H1 (cell line): ENCODE measurements around the gene NRDE2. TPM values are rescaled to one million over a fixed set of nuclear protein-coding genes. Genes with fewer than 3 reads are reported as not detected.

Experiments
- CTCF ChIA-PET: fragments of 300-600 bp; sonication (Branson Sonifier 250); formaldehyde crosslinking; loops from one replicate; lab custom pipeline; 2021; ENCODE audit not compliant: partially characterized antibody; lab: Charles Lee
- POLR2A ChIA-PET: fragments of 300-600 bp; sonication (Branson Sonifier 250); formaldehyde crosslinking; loops from one replicate; lab custom pipeline; 2021; ENCODE audit warnings: inconsistent platforms; ENCODE audit not compliant: partially characterized antibody; lab: Charles Lee
- DNase-seq, 2 experiments: peaks; one replicate each; pipeline versions ENCODE4 v3.0.0 to v3.0.0-alpha.2; 2010 to 2022; ENCODE audit warnings: low spot score in 2 of 2, low read depth in 1 of 2, mixed read lengths in 1 of 2
- FAIRE-seq: peaks from 2 replicates; lab custom pipeline; 2011; peaks lifted over from hg19 to GRCh38; lab: Jason Lieb, UNC
- H2AFZ ChIP-seq: 2 replicates; pipeline ENCODE4 v1.8.1; 2012; ENCODE audit warnings: low read length, inconsistent platforms
- H2AK5ac ChIP-seq: 2 replicates; pipeline ENCODE4 v1.6.1; 2013; ENCODE audit warnings: low read depth, low read length
- H2BK120ac ChIP-seq: replicated peaks from 2 replicates; pipeline ENCODE3; 2013; ENCODE audit warnings: low read depth, low read length, inconsistent platforms
- H2BK12ac ChIP-seq: 2 replicates; pipeline ENCODE4 v1.6.1; 2013; ENCODE audit warnings: low read depth, low read length
- H2BK15ac ChIP-seq: 2 replicates; pipeline ENCODE4 v1.6.1; 2013; ENCODE audit warnings: low read length
- H2BK20ac ChIP-seq: 2 replicates; pipeline ENCODE4 v1.6.1; 2013; ENCODE audit warnings: low read length
- H2BK5ac ChIP-seq: 2 replicates; pipeline ENCODE4 v1.6.1; 2013; ENCODE audit warnings: low read depth, low read length
- H3K14ac ChIP-seq: 2 replicates; pipeline ENCODE4 v1.6.1; 2013; ENCODE audit warnings: inconsistent platforms; ENCODE audit not compliant: insufficient read length
- H3K18ac ChIP-seq: 2 replicates; pipeline ENCODE4 v1.6.1; 2013; ENCODE audit warnings: low read length; ENCODE audit errors: extremely low read depth
- H3K23ac ChIP-seq: 2 replicates; pipeline ENCODE4 v1.6.1; 2013; ENCODE audit warnings: inconsistent platforms; ENCODE audit not compliant: insufficient read length
- H3K23me2 ChIP-seq: 2 replicates; pipeline ENCODE4 v1.6.1; 2013; ENCODE audit warnings: low read depth, low read length
- H3K27ac ChIP-seq: 2 replicates; pipeline ENCODE4 v1.6.1; 2011; ENCODE audit warnings: low read depth, low read length, inconsistent platforms
- H3K27me3 ChIP-seq, 4 experiments: replicated peaks in 1 of 4; 1 replicate in 1 of 4; 2 replicates in 3 of 4; pipeline versions ENCODE4 v1.6.1 to v1.8.1; 2011 to 2013; ENCODE audit warnings: low read length in 3 of 4, mild to moderate bottlenecking in 3 of 4, inconsistent platforms in 2 of 4, mixed read lengths in 2 of 4, moderate library complexity in 1 of 4; ENCODE audit not compliant: control insufficient read depth in 3 of 4, insufficient read depth in 3 of 4; ENCODE audit errors: extremely low read depth in 1 of 4
- H3K36me3 ChIP-seq, 4 experiments: 2 replicates each; pipeline versions ENCODE4 v1.6.1 to v1.8.1; 2011 to 2013; ENCODE audit warnings: mild to moderate bottlenecking in 4 of 4, low read length in 3 of 4, moderate library complexity in 2 of 4, control low read depth in 1 of 4, inconsistent platforms in 1 of 4; ENCODE audit not compliant: insufficient read depth in 4 of 4, control insufficient read depth in 2 of 4
- H3K4ac ChIP-seq: replicated peaks from 2 replicates; pipeline ENCODE3; 2013; ENCODE audit warnings: low read length, low read depth, mixed read lengths, inconsistent platforms; ENCODE audit not compliant: insufficient read length
- H3K4me1 ChIP-seq, 4 experiments: replicated peaks in 1 of 4; 1 replicate in 1 of 4; 2 replicates in 3 of 4; pipeline versions ENCODE4 v1.6.1 to v1.8.1; 2011 to 2013; ENCODE audit warnings: low read length in 3 of 4, inconsistent platforms in 2 of 4, mixed read lengths in 1 of 4; ENCODE audit not compliant: insufficient read depth in 4 of 4, control insufficient read depth in 3 of 4
- H3K4me2 ChIP-seq, 2 experiments: 2 replicates each; pipeline versions ENCODE4 v1.6.1 to v1.8.1; 2011 to 2013; ENCODE audit warnings: low read depth in 2 of 2, low read length in 2 of 2, control low read depth in 1 of 2, inconsistent platforms in 1 of 2, mild to moderate bottlenecking in 1 of 2; ENCODE audit not compliant: insufficient read depth in 1 of 2
- H3K4me3 ChIP-seq, 4 experiments: fragments of 200-600, 300-600 bp in 1 of 4; sonication (generic), shearing (Covaris generic), sonication (Bioruptor Twin) in 1 of 4; 2 replicates each; pipeline versions ENCODE4 v1.5.1 to v1.8.1; 2011 to 2016; ENCODE audit warnings: low read length in 4 of 4, low read depth in 3 of 4, control low read depth in 2 of 4, inconsistent platforms in 2 of 4, mild to moderate bottlenecking in 2 of 4, mixed read lengths in 1 of 4, moderate library complexity in 1 of 4; ENCODE audit not compliant: insufficient read depth in 2 of 4; ENCODE audit errors: extremely low read depth in 1 of 4
- H3K56ac ChIP-seq: replicated peaks from 2 replicates; pipeline ENCODE3; 2013; ENCODE audit warnings: low read depth, mild to moderate bottlenecking, mixed read lengths, low read length, inconsistent platforms; ENCODE audit not compliant: insufficient read length
- H3K79me1 ChIP-seq: 2 replicates; pipeline ENCODE4 v1.6.1; 2013; ENCODE audit warnings: low read depth, low read length, control low read depth
- H3K79me2 ChIP-seq, 2 experiments: 2 replicates each; pipeline versions ENCODE4 v1.6.1 to v1.8.1; 2012 to 2013; ENCODE audit warnings: low read length in 2 of 2, mild to moderate bottlenecking in 2 of 2, inconsistent platforms in 1 of 2; ENCODE audit not compliant: insufficient read depth in 2 of 2, control insufficient read depth in 1 of 2
- H3K9ac ChIP-seq, 4 experiments: replicated peaks in 1 of 4; 1 replicate in 1 of 4; 2 replicates in 3 of 4; pipeline versions ENCODE4 v1.6.1 to v1.8.1; 2011 to 2013; ENCODE audit warnings: low read depth in 3 of 4, low read length in 3 of 4, control low read depth in 2 of 4, mild to moderate bottlenecking in 2 of 4, moderate library complexity in 2 of 4, inconsistent platforms in 1 of 4; ENCODE audit errors: extremely low read depth in 1 of 4
- H3K9me3 ChIP-seq, 2 experiments: 2 replicates each; pipeline versions ENCODE4 v1.6.1 to v1.8.1; 2012 to 2013; ENCODE audit warnings: mild to moderate bottlenecking in 2 of 2, moderate library complexity in 2 of 2, control low read depth in 1 of 2, inconsistent platforms in 1 of 2, low read depth in 1 of 2, low read length in 1 of 2, mixed read lengths in 1 of 2; ENCODE audit not compliant: insufficient read depth in 2 of 2
- H4K20me1 ChIP-seq, 2 experiments: replicated peaks in 1 of 2; 2 replicates each; pipeline versions ENCODE3 to v1.8.1; 2011 to 2013; ENCODE audit warnings: inconsistent platforms in 2 of 2, low read length in 2 of 2, mild to moderate bottlenecking in 1 of 2; ENCODE audit not compliant: insufficient read depth in 2 of 2, control insufficient read depth in 1 of 2
- H4K5ac ChIP-seq: 2 replicates; pipeline ENCODE4 v1.6.1; 2013; ENCODE audit warnings: low read length, low read depth, mixed read lengths, inconsistent platforms; ENCODE audit not compliant: insufficient read length
- H4K8ac ChIP-seq: 2 replicates; pipeline ENCODE4 v1.8.0; 2013; ENCODE audit warnings: mild to moderate bottlenecking, moderate library complexity, low read length, inconsistent platforms; ENCODE audit not compliant: insufficient read depth; ENCODE audit errors: extremely low read depth
- H4K91ac ChIP-seq: replicated peaks from 2 replicates; pipeline ENCODE3; 2013; ENCODE audit warnings: low read length, mixed read lengths, inconsistent platforms; ENCODE audit not compliant: insufficient read length
- ASH2L ChIP-seq: fragments of 200-600, 300-600 bp; sonication (generic); IDR thresholded peaks from one replicate; pipeline ENCODE4 v1.7.1; 2017; ENCODE audit warnings: low read length
- CBX5 ChIP-seq: fragments of 300-800, 300-1000 bp; sonication (generic); IDR thresholded peaks from 2 replicates; pipeline ENCODE4 v1.7.1; 2016; ENCODE audit warnings: antibody characterized with exemption, low read length, low read depth
- SIRT6 ChIP-seq: IDR thresholded peaks from one replicate; pipeline ENCODE4 v1.7.1; 2012; ENCODE audit warnings: low read length, inconsistent platforms
- ZNF274 ChIP-seq: IDR thresholded peaks from 2 replicates; pipeline ENCODE4 v1.7.0; 2012; ENCODE audit warnings: low read length, borderline replicate concordance; ENCODE audit errors: extremely low read depth
- WGBS, 2 experiments: shearing (Covaris generic) in 1 of 2; methylation state at CpG; one replicate each; pipeline versions ENCODE4 v1.1.6 to v1.1.7; 2013 to 2015; ENCODE audit warnings: low lambda C conversion rate in 2 of 2, mixed read lengths in 2 of 2, inconsistent platforms in 1 of 2, low coverage in 1 of 2, missing lambda C conversion rate in 1 of 2; ENCODE audit not compliant: insufficient replicate concordance in 2 of 2, insufficient coverage in 1 of 2, insufficient read length in 1 of 2; ENCODE audit errors: extremely low coverage in 1 of 2, missing lambda C conversion rate in 1 of 2; 5-methylcytosine and 5-hydroxymethylcytosine counted together
- polyA plus RNA-seq, 7 experiments: library from polyadenylated mRNA; depleted of rRNA in 3 of 7; stranded (reverse) in 5 of 7; unstranded in 2 of 7; fragments of >200 nt in 5 of 7; fragments of 200-250 nt in 2 of 7; gene quantifications; 1 replicate in 5 of 7; 2 replicates in 1 of 7; 4 replicates in 1 of 7; pipeline versions ENCODE4 v1.2.1 to v1.2.3, GENCODE V29; 2011 to 2013; ENCODE audit warnings: missing spikeins in 2 of 7, mixed read lengths in 2 of 7
- total RNA-seq: library from RNA; stranded (reverse); fragmentation: NEBNext Ultra II Directional; extraction: Animal tissue kit (Norgen Biotek cat#: 25700); gene quantifications from 2 replicates; pipeline ENCODE4 v1.2.1, GENCODE V29; 2021
- TF ChIP-seq, protein P1 (sequence below): IDR thresholded peaks from 2 replicates; pipeline ENCODE4 v1.6.1; 2012; ENCODE audit warnings: inconsistent platforms
- TF ChIP-seq, protein P2 (sequence below), 3 experiments: IDR thresholded peaks; 1 replicate in 2 of 3; 2 replicates in 1 of 3; pipeline versions ENCODE4 v1.5.1 to v1.6.1; 2011; ENCODE audit warnings: low read length in 3 of 3, mild to moderate bottlenecking in 3 of 3, inconsistent platforms in 2 of 3, low read depth in 1 of 3, moderate library complexity in 1 of 3; ENCODE audit not compliant: insufficient read depth in 1 of 3; ENCODE audit errors: control extremely low read depth in 1 of 3

The NRDE2 gene
- total and polyA plus RNA-seq, 2 of the 8 experiments (the other 6 are each of a cell fraction or from before 2014, with no cell fraction given): 4.9 to 12.1 TPM

DNA sequence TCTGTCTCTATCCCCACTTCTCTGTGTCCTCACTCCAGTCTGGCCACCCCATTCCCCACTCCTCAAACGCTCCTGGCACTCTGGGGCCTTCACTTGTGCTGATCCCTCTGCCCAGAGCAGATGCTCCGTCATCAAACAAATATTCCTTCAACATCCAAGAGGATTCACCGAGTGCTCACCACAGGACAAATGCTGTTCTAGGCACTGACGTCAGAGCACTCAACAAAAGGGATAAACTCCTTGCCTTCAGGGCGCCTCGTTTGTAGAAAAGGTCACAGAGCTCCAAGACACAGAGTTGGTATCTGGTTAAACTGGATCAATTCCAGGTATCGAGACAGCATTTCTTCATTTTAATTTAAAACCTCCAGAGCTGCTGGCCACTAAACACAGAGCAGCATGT, 40.0 kb downstream of the NRDE2 start:
- POLR2A ChIA-PET: interaction anchor here (1.0 to 1.1 kb wide), 2 partner anchors 10 to 18 kb away, joined by 3 read pairs; no protein-coding TSS in a partner anchor
- H3K4me2 ChIP-seq: no peak overlapping the region
- H4K91ac ChIP-seq: no peak overlapping the region
- H3K4me3 ChIP-seq: no peak overlapping the region
- no peaks in the 10 kb centered on the region for H3K23me2 ChIP-seq
- no peak overlapping the region; the same call in 1 of the 2 replicates for H2BK15ac ChIP-seq
- H2AFZ ChIP-seq: no peak overlapping the region
- no peak overlapping the region for H3K56ac ChIP-seq
- H4K8ac ChIP-seq: no peak overlapping the region
- H3K14ac ChIP-seq: no peak overlapping the region
- H3K27ac ChIP-seq: no peak overlapping the region
- H3K79me1 ChIP-seq: no peaks in the 10 kb centered on the region
- no peak overlapping the region for H3K9ac ChIP-seq
- FAIRE-seq (no peak), DNase-seq (no peak)
- H3K79me2 ChIP-seq: no peaks in the 10 kb centered on the region
- WGBS, 2 experiments: 88% methylated on average over 7 of the region's 7 CpGs; no CpG with 5 or more reads in 1 of the 2 experiments
- H2AK5ac ChIP-seq: no peak overlapping the region
- H3K18ac ChIP-seq: no peak overlapping the region
- peaks cover 0 to 31% (median 12%) of the 10 kb centered on the region in 4 experiments; a peak in 7 of 8 replicates for H3K36me3 ChIP-seq
- no peaks in the 10 kb centered on the region for H3K9me3 ChIP-seq
- no peak overlapping the region for H3K23ac ChIP-seq
- TF ChIP-seq SIRT6: no peak
- no peak for TF ChIP-seq ASH2L
- TF ChIP-seq, protein P1, sequence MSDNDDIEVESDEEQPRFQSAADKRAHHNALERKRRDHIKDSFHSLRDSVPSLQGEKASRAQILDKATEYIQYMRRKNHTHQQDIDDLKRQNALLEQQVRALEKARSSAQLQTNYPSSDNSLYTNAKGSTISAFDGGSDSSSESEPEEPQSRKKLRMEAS: no peak
- no peak for TF ChIP-seq CBX5
- TF ChIP-seq, protein P2, sequence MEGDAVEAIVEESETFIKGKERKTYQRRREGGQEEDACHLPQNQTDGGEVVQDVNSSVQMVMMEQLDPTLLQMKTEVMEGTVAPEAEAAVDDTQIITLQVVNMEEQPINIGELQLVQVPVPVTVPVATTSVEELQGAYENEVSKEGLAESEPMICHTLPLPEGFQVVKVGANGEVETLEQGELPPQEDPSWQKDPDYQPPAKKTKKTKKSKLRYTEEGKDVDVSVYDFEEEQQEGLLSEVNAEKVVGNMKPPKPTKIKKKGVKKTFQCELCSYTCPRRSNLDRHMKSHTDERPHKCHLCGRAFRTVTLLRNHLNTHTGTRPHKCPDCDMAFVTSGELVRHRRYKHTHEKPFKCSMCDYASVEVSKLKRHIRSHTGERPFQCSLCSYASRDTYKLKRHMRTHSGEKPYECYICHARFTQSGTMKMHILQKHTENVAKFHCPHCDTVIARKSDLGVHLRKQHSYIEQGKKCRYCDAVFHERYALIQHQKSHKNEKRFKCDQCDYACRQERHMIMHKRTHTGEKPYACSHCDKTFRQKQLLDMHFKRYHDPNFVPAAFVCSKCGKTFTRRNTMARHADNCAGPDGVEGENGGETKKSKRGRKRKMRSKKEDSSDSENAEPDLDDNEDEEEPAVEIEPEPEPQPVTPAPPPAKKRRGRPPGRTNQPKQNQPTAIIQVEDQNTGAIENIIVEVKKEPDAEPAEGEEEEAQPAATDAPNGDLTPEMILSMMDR (IDR thresholded peaks at IDR 0.05; ENCODE audit: control extremely low read depth in 1 of 3, insufficient read depth in 1 of 3, low read depth in 1 of 3, low read length in 3 of 3): no peak
- TF ChIP-seq ZNF274: no peak
- H3K4ac ChIP-seq: no peak overlapping the region
- CTCF ChIA-PET: interaction anchor here (0.7 to 4.0 kb wide), 8 partner anchors 10 to 439 kb away, joined by 3 to 34 read pairs (median 4); no protein-coding TSS in a partner anchor
- no peak overlapping the region for H2BK120ac ChIP-seq
- no peaks in the 10 kb centered on the region for H4K20me1 ChIP-seq
- no peak overlapping the region for H2BK5ac ChIP-seq
- H2BK20ac ChIP-seq: no peak overlapping the region
- H3K27me3 ChIP-seq: no peaks in the 10 kb centered on the region
- H4K5ac ChIP-seq: no peak overlapping the region
- no peak overlapping the region for H2BK12ac ChIP-seq
- H3K4me1 ChIP-seq: peaks cover 0 to 8% (median 0%) of the 10 kb centered on the region in 4 experiments; a peak in 3 of 7 replicates
